HUES48 (cell line): ENCODE measurements around the gene ACOX3.
"Not testable (repeated sequence)": the region's sequence is repeated elsewhere in the genome, so short reads cannot be mapped to it uniquely, and the experiment has no call there.

Source experiments
- H3K27ac ChIP-seq: one replicate; pipeline ENCODE4 v1.7.0; 2013; ENCODE audit warnings: low read depth, low read length, inconsistent platforms
- H3K27me3 ChIP-seq: 2 replicates; pipeline ENCODE4 v1.6.1; 2013; ENCODE audit warnings: mild to moderate bottlenecking, low read length; ENCODE audit not compliant: control insufficient read depth, insufficient read depth
- H3K36me3 ChIP-seq: 2 replicates; pipeline ENCODE4 v1.6.1; 2013; ENCODE audit warnings: low read length; ENCODE audit not compliant: control insufficient read depth, insufficient read depth
- H3K4me1 ChIP-seq: 2 replicates; pipeline ENCODE4 v1.6.1; 2013; ENCODE audit warnings: mild to moderate bottlenecking, low read length; ENCODE audit not compliant: control insufficient read depth, insufficient read depth
- H3K4me3 ChIP-seq: 2 replicates; pipeline ENCODE4 v1.5.1; 2013; ENCODE audit warnings: mild to moderate bottlenecking, low read depth, low read length
- H3K9ac ChIP-seq: 2 replicates; pipeline ENCODE4 v1.6.1; 2013; ENCODE audit warnings: mild to moderate bottlenecking, low read depth, low read length, moderate library complexity
- H3K9me3 ChIP-seq: 2 replicates; pipeline ENCODE4 v1.6.1; 2013; ENCODE audit warnings: low read length; ENCODE audit not compliant: control insufficient read depth, insufficient read depth

The ACOX3 gene

DNA sequence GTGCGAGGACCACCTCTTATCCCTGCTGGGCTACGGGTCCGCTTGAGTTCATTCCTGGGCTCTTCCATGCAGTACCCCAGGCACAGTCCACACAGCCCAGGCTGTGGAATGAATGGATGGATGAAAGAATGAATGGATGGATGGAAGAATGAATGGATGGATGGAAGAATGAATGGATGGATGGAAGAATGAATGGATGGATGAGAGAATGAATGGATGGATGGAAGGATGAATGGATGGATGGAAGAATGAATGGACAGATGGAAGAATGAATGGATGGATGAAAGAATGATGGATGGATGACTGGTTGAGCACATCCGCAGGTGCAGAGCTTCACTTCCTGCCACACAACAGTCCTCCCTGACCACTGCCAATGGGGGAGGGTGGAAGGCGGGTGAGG is 28.2 kb downstream of the ACOX3 start:
- no peaks in the 10 kb centered on the region for H3K9me3 ChIP-seq
- no peak overlapping the region for H3K4me3 ChIP-seq
- H3K4me1 ChIP-seq: peaks cover 6% of the 10 kb centered on the region
- no peaks in the 10 kb centered on the region for H3K27me3 ChIP-seq
- H3K9ac ChIP-seq: no peak overlapping the region
- peaks cover 11% of the 10 kb centered on the region; the same call in 1 of the 2 replicates for H3K36me3 ChIP-seq
- no peak overlapping the region for H3K27ac ChIP-seq

DNA sequence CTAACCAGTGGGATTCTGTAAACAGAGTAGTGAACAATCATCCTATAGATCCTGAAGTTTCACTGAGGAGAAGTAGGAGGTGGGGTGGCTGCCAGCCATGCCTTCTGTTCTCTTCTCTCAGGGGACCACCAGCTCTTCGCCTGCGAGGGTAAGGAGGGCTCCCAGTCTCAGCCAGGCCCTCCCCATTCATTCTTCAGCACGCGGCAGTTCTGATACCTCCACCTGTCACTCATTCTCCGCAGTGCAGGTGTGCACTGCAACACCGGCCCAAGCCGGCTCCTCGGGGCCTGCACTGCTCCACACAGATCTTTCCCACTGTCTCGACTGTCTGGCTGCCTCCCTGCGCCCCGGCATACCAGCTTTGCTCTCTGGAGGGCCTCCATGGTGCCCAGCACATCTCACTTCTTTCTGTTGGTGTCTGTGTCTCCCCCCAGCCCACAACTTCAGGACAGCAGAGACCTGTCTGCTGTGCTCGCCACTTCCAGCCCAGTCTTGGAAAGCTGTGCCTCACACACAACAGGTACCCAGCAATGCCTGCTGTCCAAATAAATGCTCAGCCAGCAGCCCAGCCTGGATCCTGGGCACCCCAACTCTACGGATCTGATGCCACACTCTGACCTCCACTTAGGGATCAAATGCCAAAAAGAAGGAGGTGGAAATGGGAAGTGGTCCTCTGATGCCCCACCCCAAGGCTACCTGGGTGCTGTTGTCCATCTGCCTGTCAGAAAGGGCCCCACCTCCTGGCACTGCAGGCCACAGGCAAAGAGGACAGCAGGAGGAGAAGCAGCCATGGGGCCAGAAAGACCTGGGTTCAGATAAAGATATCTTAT is 29.0 kb downstream of the ACOX3 start:
- no peak overlapping the region for H3K9ac ChIP-seq
- no peak overlapping the region for H3K27ac ChIP-seq
- H3K9me3 ChIP-seq: no peaks in the 10 kb centered on the region
- H3K36me3 ChIP-seq: peaks cover 11% of the 10 kb centered on the region; the same call in 1 of the 2 replicates
- H3K4me1 ChIP-seq: peaks cover 6% of the 10 kb centered on the region
- no peaks in the 10 kb centered on the region for H3K27me3 ChIP-seq
- H3K4me3 ChIP-seq: no peak overlapping the region

DNA sequence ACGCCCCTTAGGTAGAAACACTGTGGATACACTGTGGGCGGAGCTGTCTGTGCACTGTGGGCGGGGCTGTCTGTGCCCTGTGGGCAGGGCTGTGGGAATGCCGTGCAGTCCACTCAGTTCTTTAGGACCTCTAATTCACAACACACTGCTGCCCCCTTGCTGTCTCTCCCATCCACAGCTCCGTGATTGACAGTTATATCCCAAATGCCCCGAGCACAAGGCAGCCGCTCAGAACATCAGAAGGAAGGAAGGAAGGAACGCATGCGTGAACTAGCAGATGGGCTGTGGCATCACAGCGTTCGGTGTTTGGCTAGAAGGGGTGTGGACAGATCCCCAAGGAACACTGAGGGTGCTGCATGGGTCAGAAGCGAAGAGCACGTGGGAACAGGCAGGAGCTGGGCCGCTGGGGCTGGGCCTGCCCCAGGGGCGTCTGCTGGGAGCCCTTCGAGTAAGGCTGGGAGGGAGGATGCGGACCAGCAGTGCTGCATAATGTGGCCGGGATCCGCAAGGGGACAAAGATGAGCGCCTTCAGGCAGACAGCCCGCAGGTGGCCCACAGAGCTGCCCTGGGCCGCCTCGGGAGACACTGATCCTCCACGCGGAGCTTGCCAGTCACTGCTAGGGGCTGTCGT is 29.8 kb downstream of the ACOX3 start:
- Histone ChIP-seq H3K4me3 (no peak overlapping the region), H3K9me3 (no peaks in the 10 kb centered on the region), H3K36me3 (peaks cover 12% of the 10 kb centered on the region), H3K27ac (no peak overlapping the region), H3K9ac (no peak overlapping the region), H3K4me1 (peaks cover 6% of the 10 kb centered on the region), H3K27me3 (no peaks in the 10 kb centered on the region)

DNA sequence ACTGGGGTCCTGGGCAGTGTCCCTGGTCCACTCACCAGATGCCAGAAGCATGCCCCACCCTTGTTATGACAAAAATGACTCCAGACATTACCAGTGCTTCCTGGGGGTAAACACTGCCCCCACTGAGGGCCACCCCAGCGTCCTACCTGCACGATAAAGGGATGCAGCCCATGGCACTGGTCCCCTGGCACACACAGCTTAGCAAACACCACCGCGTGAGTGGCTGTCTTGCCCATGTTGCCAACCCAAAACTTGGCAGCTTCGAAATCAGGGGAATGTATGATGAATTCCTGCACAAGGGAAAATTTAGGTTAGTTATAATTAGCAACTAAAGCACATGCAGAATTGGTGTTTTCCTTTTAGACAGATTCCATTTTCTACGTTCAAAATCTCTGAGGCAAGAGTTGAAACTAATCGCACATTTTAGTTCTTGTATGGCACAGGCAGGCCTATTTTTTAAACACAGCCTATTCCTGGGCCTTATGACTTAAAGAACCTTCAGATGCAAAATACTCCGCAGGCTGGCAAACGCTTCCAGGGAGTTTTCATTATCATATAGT is 30.4 kb downstream of the ACOX3 start:
- peaks cover 18% of the 10 kb centered on the region for H3K36me3 ChIP-seq
- no peak overlapping the region for H3K9ac ChIP-seq
- H3K4me3 ChIP-seq: no peak overlapping the region
- H3K9me3 ChIP-seq: no peaks in the 10 kb centered on the region
- H3K27me3 ChIP-seq: no peaks in the 10 kb centered on the region
- peaks cover 6% of the 10 kb centered on the region for H3K4me1 ChIP-seq
- H3K27ac ChIP-seq: no peak overlapping the region

DNA sequence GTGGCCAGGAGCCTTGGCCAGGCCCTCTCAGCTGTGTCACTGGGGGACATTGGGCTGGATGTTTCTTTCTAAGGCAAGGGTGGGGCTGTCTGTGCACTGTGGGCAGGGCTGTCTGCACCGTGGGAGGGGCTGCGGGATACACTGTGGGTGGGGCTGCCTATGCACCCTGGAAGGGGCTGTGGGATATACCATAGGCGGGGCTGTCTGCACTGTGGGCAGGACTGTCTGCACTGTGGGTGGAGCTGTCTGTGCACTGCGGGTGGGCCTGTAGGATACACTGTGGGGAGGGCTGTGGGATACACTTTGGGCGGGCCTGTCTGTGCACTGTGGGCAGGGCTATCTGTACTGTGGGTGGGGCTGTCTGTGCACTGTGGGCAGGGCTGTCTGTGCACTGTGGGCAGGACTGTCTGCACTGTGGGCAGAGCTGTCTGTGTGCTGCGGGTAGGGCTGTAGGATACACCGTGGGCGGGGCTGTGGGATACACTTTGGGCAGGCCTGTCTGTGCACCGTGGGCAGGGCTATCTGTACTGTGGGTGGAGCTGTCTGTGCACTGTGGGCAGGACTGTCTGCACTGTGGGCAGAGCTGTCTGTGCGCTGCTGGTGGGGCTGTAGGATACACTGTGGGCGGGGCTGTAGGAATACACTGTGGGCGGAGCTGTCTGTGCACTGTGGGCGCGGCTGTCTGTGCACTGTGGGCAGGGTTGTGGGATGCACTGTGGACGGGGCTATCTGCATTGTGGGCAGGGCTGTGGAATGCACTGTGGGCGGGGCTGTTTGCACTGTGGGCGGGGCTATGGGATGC is 31.1 kb downstream of the ACOX3 start:
- Histone ChIP-seq H3K9ac (no peak overlapping the region), H3K27me3 (no peaks in the 10 kb centered on the region), H3K4me1 (peaks cover 6% of the 10 kb centered on the region), H3K9me3 (no peaks in the 10 kb centered on the region), H3K36me3 (peaks cover 15% of the 10 kb centered on the region), H3K4me3 (no peak overlapping the region), H3K27ac (no peak overlapping the region)

DNA sequence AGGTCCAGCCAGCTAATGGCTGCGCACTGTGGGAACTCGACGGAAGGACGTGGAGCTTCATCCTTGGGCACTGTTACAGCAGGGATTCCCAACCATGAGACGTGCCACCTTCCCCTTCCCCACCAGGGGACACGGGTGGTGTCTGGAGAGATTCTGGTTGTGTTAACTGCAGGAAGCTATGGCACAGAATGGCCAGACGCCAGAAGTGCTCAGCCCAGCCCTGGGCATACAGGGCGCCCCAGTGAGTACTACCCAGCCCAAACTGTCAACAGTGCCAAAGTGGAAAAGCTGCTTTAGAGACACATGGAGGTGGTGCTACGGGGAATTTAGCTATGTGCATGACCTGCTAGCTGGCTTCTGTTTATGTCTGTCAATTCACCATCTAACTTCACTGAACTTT is 32.8 kb downstream of the ACOX3 start:
- H3K27me3 ChIP-seq: no peaks in the 10 kb centered on the region
- no peak overlapping the region for H3K4me3 ChIP-seq
- H3K27ac ChIP-seq: no peak overlapping the region
- peaks cover 6% of the 10 kb centered on the region for H3K4me1 ChIP-seq
- no peak overlapping the region for H3K9ac ChIP-seq
- peaks cover 7% of the 10 kb centered on the region for H3K36me3 ChIP-seq
- no peaks in the 10 kb centered on the region for H3K9me3 ChIP-seq

DNA sequence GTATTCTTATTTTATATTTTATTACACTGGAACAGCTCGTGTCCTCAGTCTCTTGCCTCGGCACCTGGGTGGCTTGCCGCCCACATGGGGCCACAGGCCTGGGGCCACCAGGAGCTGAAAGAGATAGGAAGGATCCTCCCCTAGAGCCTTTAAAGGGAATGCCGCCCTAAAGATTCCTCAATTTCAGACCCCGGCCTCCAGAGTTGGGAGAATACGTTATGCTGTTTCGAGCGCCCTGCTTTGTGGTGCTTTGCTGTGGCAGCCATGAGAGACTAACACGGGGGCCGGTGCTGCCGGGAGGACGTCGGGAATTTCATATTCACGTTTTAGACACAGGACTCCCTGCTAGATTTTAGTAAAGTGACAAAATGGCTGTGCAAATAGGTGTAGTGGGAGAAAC is 33.2 kb downstream of the ACOX3 start:
- peaks cover 6% of the 10 kb centered on the region for H3K4me1 ChIP-seq

DNA sequence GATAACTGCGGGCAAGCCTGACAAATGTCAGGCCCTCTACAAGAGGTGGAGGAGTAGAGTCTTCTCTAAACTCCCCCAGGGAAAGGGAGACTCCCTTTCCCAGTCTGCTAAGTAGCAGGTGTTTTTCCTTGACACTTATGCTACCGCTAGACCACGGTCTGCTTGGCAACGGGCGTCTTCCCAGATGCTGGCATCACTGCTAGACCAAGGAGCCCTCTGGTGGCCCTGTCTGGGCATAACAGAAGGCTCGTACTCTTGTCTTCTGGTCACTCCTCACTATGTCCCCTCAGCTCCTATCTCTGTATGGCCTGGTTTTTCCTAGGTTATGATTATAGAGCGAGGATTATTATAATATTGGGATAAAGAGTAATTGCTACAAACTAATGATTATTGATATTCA is 33.6 kb downstream of the ACOX3 start:
- H3K36me3 ChIP-seq, H3K9me3 ChIP-seq, H3K4me1 ChIP-seq, H3K27me3 ChIP-seq, H3K4me3 ChIP-seq, H3K27ac ChIP-seq, H3K9ac ChIP-seq: not testable (repeated sequence)

More for the DNA sequence above, 33.2 kb downstream of the ACOX3 start:
- Histone ChIP-seq H3K36me3 (peaks cover 7% of the 10 kb centered on the region), H3K27me3 (no peaks in the 10 kb centered on the region), H3K27ac (no peak overlapping the region), H3K9ac (no peak overlapping the region), H3K4me3 (no peak overlapping the region), H3K9me3 (no peaks in the 10 kb centered on the region)

DNA sequence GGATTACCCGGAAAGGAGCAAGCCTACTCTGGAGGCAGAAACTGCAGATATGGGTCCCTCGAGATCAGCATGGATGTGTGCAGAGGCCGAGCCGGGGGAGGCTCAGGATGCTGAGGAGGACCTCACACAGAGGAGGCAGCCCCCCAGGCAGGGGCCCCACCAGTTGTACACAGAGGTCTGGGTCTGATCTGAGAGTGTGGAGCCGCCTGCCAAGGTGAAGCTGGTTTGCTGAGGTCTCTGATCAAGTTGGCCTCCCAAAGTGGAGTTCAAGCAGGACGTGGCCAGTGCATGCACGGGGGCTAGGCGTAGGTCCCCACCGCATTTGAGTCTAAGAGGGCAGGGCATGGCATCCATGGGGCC is 35.0 kb downstream of the ACOX3 start:
- Histone ChIP-seq H3K27ac (no peak overlapping the region), H3K9ac (no peak overlapping the region), H3K4me3 (no peak overlapping the region), H3K36me3 (peaks cover 7% of the 10 kb centered on the region), H3K9me3 (no peaks in the 10 kb centered on the region), H3K4me1 (peaks cover 5% of the 10 kb centered on the region), H3K27me3 (no peaks in the 10 kb centered on the region)

DNA sequence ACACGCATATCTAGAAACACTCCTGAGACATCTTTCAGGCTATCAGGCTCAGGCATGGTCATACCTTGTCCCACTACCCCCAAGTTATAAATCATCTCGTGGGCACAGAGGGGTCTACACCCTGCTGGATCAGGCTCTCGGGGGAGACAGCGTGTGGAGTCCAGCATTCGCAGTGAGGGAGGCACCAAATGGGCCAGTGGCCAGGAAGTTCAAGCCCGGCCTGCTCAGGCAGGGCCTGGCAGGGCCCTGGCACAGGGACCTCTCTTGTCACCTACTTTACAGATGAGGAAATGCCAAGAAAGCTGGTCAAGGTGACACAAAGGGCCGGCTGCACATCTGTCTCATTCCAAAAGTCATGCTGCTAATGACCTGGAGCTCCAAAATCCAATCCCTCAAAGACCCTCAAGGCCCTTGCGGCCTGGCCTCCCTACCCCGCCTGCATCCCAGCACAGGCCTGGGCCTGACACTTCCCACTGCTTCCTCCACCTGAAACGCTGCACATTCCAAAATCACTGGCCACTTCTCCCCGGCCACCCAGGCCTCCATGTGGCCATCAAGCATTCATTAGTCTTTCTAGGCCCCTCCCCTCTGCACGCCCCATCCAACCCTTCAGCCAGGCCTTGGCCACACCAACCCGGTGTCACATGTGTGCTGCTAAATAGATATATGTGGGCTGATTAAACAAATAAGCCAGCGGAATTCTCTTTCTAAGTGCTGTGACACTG is 35.6 kb downstream of the ACOX3 start:
- no peak overlapping the region for H3K27ac ChIP-seq
- H3K4me1 ChIP-seq: no peaks in the 10 kb centered on the region
- peaks cover 7% of the 10 kb centered on the region for H3K36me3 ChIP-seq
- H3K27me3 ChIP-seq: no peaks in the 10 kb centered on the region
- no peak overlapping the region for H3K9ac ChIP-seq
- H3K9me3 ChIP-seq: no peaks in the 10 kb centered on the region
- H3K4me3 ChIP-seq: no peak overlapping the region
